Left ventricle myocardium inferior (tissue), 1 donor: ENCODE measurements around the gene HDDC3. TPM values are rescaled to one million over a fixed set of nuclear protein-coding genes. Genes with fewer than 3 reads are reported as not detected.

ENCODE experiments used
- DNase-seq: peaks from one replicate; pipeline ENCODE4 v3.0.0-alpha.2; 2020
- H3K27ac ChIP-seq: fragments of 200-600 bp; replicated peaks from 2 replicates; pipeline ENCODE4 v1.8.0; 2021
- H3K27me3 ChIP-seq: fragments of 200-600 bp; 2 replicates; pipeline ENCODE4 v1.8.0; 2021; ENCODE audit warnings: low read depth
- H3K36me3 ChIP-seq: fragments of 200-600 bp; 2 replicates; pipeline ENCODE4 v1.8.0; 2021
- H3K4me1 ChIP-seq: fragments of 200-600 bp; 2 replicates; pipeline ENCODE4 v1.8.0; 2021
- H3K4me3 ChIP-seq: fragments of 200-600 bp; 2 replicates; pipeline ENCODE4 v1.8.0; 2021; ENCODE audit warnings: mild to moderate bottlenecking, moderate library complexity
- H3K9me3 ChIP-seq: fragments of 200-600 bp; replicated peaks from 2 replicates; pipeline ENCODE4 v1.8.0; 2021
- intact Hi-C: fragments of 100-400 bp; cut with micrococcal nuclease; formaldehyde crosslinking; loops from one replicate; pipeline ENCODE4 v1.11.0; 2022
- total RNA-seq: library from RNA; stranded (reverse); fragmentation: NEBNext Ultra II Directional; extraction: Animal tissue kit (Norgen Biotek cat#: 25700); gene quantifications from one replicate; pipeline ENCODE4 v1.2.1, GENCODE V29; 2021
- TF ChIP-seq, protein P1 (sequence below): fragments of 200-600 bp; IDR thresholded peaks from 2 replicates; pipeline ENCODE4 v1.8.0; 2021; ENCODE audit warnings: antibody characterized with exemption, mild to moderate bottlenecking, borderline replicate concordance
- donor health status: DM: no; HTN: yes; CAD: no; lungs with severe emphysema.

HDDC3 gene
- total RNA-seq, 1 donor from 2014 or later = 12.7 TPM

DNA sequence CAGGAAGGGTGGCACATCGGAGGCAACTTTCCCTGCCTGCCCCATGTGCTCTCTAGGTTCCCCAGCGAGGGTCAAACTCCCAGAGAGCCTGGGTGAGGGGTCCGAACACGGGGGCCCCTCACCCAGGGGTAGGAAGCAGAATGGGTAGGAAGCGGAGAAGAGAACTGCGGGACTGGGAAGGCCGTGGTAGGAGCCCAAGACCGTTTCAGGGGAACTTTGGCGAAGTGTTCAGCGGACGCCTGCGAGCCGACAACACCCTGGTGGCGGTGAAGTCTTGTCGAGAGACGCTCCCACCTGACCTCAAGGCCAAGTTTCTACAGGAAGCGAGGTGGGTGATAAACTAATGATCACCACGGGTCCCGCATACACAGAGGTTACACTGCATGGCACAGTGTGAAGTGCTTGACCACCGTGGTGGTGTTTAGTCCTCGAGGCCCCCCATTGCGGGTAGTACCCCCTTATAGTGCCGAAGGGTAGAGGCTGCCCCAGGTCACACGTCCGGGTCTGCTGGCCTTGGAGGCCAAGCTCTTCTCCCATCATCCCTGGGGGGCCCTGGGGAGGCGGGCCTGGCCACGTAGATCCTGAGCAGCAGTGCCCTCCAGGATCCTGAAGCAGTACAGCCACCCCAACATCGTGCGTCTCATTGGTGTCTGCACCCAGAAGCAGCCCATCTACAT is 39.7 kb downstream of the HDDC3 start:
- H3K36me3 ChIP-seq = peaks cover 81% of the 10 kb centered on the region
- no peaks in the 10 kb centered on the region for H3K27me3 ChIP-seq
- no peak overlapping the region for H3K4me3 ChIP-seq
- H3K9me3 ChIP-seq = no peaks in the 10 kb centered on the region
- intact Hi-C loops = no loop called here
- TF ChIP-seq, protein P1, sequence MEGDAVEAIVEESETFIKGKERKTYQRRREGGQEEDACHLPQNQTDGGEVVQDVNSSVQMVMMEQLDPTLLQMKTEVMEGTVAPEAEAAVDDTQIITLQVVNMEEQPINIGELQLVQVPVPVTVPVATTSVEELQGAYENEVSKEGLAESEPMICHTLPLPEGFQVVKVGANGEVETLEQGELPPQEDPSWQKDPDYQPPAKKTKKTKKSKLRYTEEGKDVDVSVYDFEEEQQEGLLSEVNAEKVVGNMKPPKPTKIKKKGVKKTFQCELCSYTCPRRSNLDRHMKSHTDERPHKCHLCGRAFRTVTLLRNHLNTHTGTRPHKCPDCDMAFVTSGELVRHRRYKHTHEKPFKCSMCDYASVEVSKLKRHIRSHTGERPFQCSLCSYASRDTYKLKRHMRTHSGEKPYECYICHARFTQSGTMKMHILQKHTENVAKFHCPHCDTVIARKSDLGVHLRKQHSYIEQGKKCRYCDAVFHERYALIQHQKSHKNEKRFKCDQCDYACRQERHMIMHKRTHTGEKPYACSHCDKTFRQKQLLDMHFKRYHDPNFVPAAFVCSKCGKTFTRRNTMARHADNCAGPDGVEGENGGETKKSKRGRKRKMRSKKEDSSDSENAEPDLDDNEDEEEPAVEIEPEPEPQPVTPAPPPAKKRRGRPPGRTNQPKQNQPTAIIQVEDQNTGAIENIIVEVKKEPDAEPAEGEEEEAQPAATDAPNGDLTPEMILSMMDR = no peak
- no peak overlapping the region for H3K27ac ChIP-seq
- H3K4me1 ChIP-seq = peaks cover 9% of the 10 kb centered on the region
- DNase-seq = no peak

DNA sequence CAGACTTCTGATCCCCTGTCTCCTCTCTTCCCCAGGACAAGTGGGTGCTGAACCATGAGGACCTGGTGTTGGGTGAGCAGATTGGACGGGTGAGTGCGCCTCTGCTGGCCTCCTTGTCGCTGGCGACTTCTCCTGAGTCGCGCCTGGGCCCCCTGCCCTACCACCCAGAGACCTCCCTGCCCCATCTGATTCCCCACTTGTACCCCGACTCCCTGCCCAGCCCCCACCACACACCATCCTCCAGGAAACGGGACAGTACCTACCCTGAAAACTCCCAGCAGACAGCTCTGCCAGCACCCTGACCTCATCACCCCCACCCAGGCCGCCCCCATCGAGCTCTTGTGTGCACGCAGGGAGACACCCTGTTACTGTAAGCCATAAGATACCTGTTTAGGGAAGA is 40.3 kb downstream of the HDDC3 start:
- no peaks in the 10 kb centered on the region for H3K27me3 ChIP-seq

DNA sequence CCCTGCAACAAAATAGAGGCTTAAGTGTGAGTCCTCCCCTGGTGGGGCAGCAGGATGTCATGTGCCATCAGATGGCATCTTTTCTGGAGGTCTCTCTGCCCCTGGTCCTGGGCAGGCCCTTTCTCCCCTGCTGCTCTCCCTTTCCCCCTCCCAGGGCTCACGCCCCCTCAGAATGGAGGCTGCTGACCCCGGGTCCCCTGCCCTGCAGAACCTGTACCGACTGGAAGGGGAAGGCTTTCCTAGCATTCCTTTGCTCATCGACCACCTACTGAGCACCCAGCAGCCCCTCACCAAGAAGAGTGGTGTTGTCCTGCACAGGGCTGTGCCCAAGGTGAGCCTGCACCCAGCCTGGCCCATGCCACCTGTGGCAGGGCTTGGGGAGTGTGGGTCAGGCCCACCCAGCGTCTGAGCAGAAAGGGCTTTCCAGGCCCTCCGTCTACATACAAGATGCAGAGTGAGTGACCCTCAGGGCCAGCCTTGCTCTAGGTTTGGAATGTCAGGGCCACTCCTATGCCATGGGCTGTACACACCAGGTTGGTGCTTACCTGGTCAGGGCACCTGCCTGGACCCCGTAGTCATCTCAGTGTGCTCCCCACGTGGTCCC is 40.9 kb downstream of the HDDC3 start:
- intact Hi-C loops = no loop called here
- Histone ChIP-seq H3K36me3 (peaks cover 89% of the 10 kb centered on the region), H3K9me3 (no peaks in the 10 kb centered on the region)

More for the DNA sequence above, 40.3 kb downstream of the HDDC3 start:
- no peak for DNase-seq
- H3K27ac ChIP-seq = no peak overlapping the region
- intact Hi-C loops = no loop called here
- H3K4me1 ChIP-seq = peaks cover 15% of the 10 kb centered on the region
- no peaks in the 10 kb centered on the region for H3K9me3 ChIP-seq
- no peak overlapping the region for H3K4me3 ChIP-seq
- H3K36me3 ChIP-seq = peaks cover 87% of the 10 kb centered on the region
- TF ChIP-seq, protein P1 = no peak

DNA sequence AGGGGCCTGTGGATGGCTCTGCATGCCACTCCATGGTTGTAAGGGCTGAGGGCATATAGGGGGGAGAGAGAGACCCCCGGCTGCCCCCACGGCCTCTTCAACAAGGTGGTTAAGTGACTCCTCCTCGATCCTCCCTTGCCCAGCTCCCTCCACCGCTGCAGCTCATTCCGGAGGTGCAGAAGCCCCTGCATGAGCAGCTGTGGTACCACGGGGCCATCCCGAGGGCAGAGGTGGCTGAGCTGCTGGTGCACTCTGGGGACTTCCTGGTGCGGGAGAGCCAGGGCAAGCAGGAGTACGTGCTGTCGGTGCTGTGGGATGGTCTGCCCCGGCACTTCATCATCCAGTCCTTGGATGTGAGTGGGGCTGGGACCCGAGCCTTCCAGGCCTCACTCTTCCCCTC is 41.5 kb downstream of the HDDC3 start:
- intact Hi-C loops = no loop called here
- H3K9me3 ChIP-seq = no peaks in the 10 kb centered on the region
- no peak overlapping the region for H3K4me3 ChIP-seq
- H3K4me1 ChIP-seq = peaks cover 27% of the 10 kb centered on the region
- H3K27ac ChIP-seq = no peak overlapping the region
- no peak for DNase-seq
- TF ChIP-seq, protein P1 = no peak
- H3K27me3 ChIP-seq = no peaks in the 10 kb centered on the region
- peaks cover 84% of the 10 kb centered on the region for H3K36me3 ChIP-seq

More for the DNA sequence above, 40.9 kb downstream of the HDDC3 start:
- Histone ChIP-seq H3K27me3 (no peaks in the 10 kb centered on the region), H3K4me1 (peaks cover 21% of the 10 kb centered on the region), H3K27ac (no peak overlapping the region), H3K4me3 (no peak overlapping the region)
- no peak for DNase-seq
- TF ChIP-seq, protein P1 = no peak

DNA sequence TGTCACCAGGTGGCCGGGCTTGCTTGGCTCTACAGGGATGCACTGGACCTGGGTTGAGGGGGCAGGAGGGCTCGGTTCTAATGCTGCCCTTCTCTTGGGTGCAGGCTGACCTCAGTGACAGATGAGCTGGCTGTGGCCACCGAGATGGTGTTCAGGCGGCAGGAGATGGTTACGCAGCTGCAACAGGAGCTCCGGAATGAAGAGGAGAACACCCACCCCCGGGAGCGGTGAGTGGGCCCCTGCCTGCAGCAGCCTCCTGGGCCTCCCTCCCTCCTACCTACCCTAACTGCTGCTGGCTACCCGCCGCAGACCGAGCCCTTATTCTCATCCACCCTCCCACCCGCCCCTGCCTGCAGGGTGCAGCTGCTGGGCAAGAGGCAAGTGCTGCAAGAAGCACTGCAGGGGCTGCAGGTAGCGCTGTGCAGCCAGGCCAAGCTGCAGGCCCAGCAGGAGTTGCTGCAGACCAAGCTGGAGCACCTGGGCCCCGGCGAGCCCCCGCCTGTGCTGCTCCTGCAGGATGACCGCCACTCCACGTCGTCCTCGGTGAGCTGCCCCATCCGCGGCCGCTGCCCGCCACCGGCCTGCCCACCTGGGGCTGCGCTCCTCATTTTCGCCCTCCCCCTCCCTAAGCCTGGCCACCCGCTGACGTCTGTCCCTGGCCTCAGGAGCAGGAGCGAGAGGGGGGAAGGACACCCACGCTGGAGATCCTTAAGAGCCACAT is 42.5 kb downstream of the HDDC3 start:
- Histone ChIP-seq H3K36me3 (peaks cover 75% of the 10 kb centered on the region), H3K9me3 (no peaks in the 10 kb centered on the region), H3K27ac (no peak overlapping the region), H3K4me3 (no peak overlapping the region), H3K27me3 (no peaks in the 10 kb centered on the region), H3K4me1 (peaks cover 30% of the 10 kb centered on the region)
- TF ChIP-seq, protein P1 = no peak
- no peak for DNase-seq
- intact Hi-C loops = loop anchor here (5.0 kb wide), 1 partner anchor 243 kb away; no protein-coding TSS in a partner anchor
